ENCODE data around the gene ERICH3. TPM values are rescaled to one million over a fixed set of nuclear protein-coding genes. Genes with fewer than 3 reads are reported as not detected.

The ERICH3 gene
- total and polyA plus RNA-seq, 10 of the 15 experiments (the other 5 are each of a cell fraction or from before 2014, with no cell fraction given), result 0.03 to 0.09 (median 0.08) TPM; not detected in 7

- FAIRE-seq, result no peak
- no peak for DNase-seq (ENCODE audit: low read depth, low spot score)
- no peaks in the 10 kb centered on the region for H3K79me2 ChIP-seq (ENCODE audit: control insufficient read depth, insufficient read depth, low read length)
- in situ Hi-C loops (cut with MboI), result no loop called here
- no peak for ATAC-seq
- H3K4me1 ChIP-seq (ENCODE audit: control insufficient read depth, insufficient read depth, low read length), result no peaks in the 10 kb centered on the region
- no peaks in the 10 kb centered on the region for H3K9me3 ChIP-seq (replicated peaks; ENCODE audit: control insufficient read depth, insufficient read depth, low read length)
- no peak overlapping the region for H3K4me3 ChIP-seq
- H3K4me2 ChIP-seq (ENCODE audit: control insufficient read depth, insufficient read depth), result no peak overlapping the region
- H4K20me1 ChIP-seq (ENCODE audit: control insufficient read depth, insufficient read depth), result no peaks in the 10 kb centered on the region
- no peak overlapping the region for H3K9ac ChIP-seq (ENCODE audit: control insufficient read depth, insufficient read depth, low read length)
- no peaks in the 10 kb centered on the region for H3K27me3 ChIP-seq (replicated peaks in 1 of 2; ENCODE audit: control insufficient read depth in 2 of 2, insufficient read depth in 2 of 2, low read length in 1 of 2)
- BruUV-seq (replicated peaks), result no TSS peak
- no peak overlapping the region for H2AFZ ChIP-seq (ENCODE audit: control insufficient read depth, low read depth, low read length)
- ChIA-PET CTCF (interaction anchor here (0.9 to 1.2 kb wide), 4 partner anchors 20 to 296 kb away, joined by 3 to 4 read pairs (median 3); no protein-coding TSS in a partner anchor), RAD21 (ENCODE audit: unreplicated experiment) (interaction anchor here (1.5 kb wide), 1 partner anchor 13 kb away, joined by 3 read pairs; no protein-coding TSS in a partner anchor), POLR2A (no interaction called here), SMC1A (ENCODE audit: uncharacterized antibody, unreplicated experiment) (interaction anchor here (1.3 to 1.4 kb wide), 2 partner anchors 10 to 141 kb away, joined by 3 read pairs; partner anchors contain the start of gene TYW3)
- H3K27ac ChIP-seq (ENCODE audit: control insufficient read depth, insufficient read depth), result no peak overlapping the region
- intact Hi-C loops (cut with micrococcal nuclease; ENCODE audit: unreplicated experiment), result no loop called here
- WGBS (ENCODE audit: insufficient coverage, insufficient replicate concordance, low lambda C conversion rate, missing lambda C conversion rate), result 45% methylated on average over 5 of the region's 5 CpGs
- no peaks in the 10 kb centered on the region for H3K36me3 ChIP-seq (ENCODE audit: control insufficient read depth in 2 of 2, insufficient read depth in 2 of 2, low read length in 1 of 2)
- TF ChIP-seq KLF5 (IDR thresholded peaks at IDR 0.05; ENCODE audit: partially characterized antibody) (no peak), ZNF592 (IDR thresholded peaks at IDR 0.05) (no peak), HCFC1 (IDR thresholded peaks at IDR 0.05; ENCODE audit: low read length) (no peak), SMC3 (IDR thresholded peaks at IDR 0.05; ENCODE audit: borderline replicate concordance, low read length) (no peak), SMAD1 (IDR thresholded peaks at IDR 0.05; ENCODE audit: low read depth, partially characterized antibody) (no peak), MYB (IDR thresholded peaks at IDR 0.05; ENCODE audit: borderline replicate concordance, low read depth, low read length) (no peak), SMARCA5 (IDR thresholded peaks at IDR 0.05) (no peak), CREM (IDR thresholded peaks at IDR 0.05; ENCODE audit: low read depth) (no peak), TARDBP (IDR thresholded peaks at IDR 0.05; ENCODE audit: borderline replicate concordance) (no peak), ZBTB4 (CRISPR knock-in tag; IDR thresholded peaks at IDR 0.05) (no peak), BCL3 (IDR thresholded peaks at IDR 0.05; ENCODE audit: borderline replicate concordance, insufficient read depth, low read depth, low read length, poor library complexity, severe bottlenecking) (no peak), SRF (IDR thresholded peaks at IDR 0.05; ENCODE audit: low read depth in 2 of 2, low read length in 2 of 2) (no peak), ASH2L (IDR thresholded peaks at IDR 0.05; ENCODE audit: borderline replicate concordance, low read depth) (no peak), BACH1 (IDR thresholded peaks at IDR 0.05; ENCODE audit: borderline replicate concordance) (no peak), NFYA (IDR thresholded peaks at IDR 0.05; ENCODE audit: borderline replicate concordance, low read depth, low read length) (no peak)
Observed at GRCh38 chr1:74592580-74593355, 80.8 kb downstream of the ERICH3 start.
